Smooth muscle cell (in vitro differentiated cells): ENCODE results near the gene CCDC57. TPM values are rescaled to one million over a fixed set of nuclear protein-coding genes. Genes with fewer than 3 reads are reported as not detected.
A peak's percentile ranks its signal among the peaks of the same experiment; 100 is the strongest.

Experiments
- DNase-seq: peaks from one replicate; lab custom pipeline; 2025; ENCODE audit not compliant: unreplicated experiment; lab: John Stamatoyannopoulos, UW
- H2AFZ ChIP-seq: fragments of 200-600 bp; sonication (generic); 2 replicates; pipeline ENCODE4 v1.6.0; 2016; ENCODE audit warnings: antibody characterized with exemption, low read depth, mild to moderate bottlenecking
- H3F3A ChIP-seq: fragments of 200-600 bp; sonication (generic); 2 replicates; pipeline ENCODE4 v1.6.0; 2017; ENCODE audit warnings: antibody characterized with exemption, low read depth
- H3K27ac ChIP-seq: fragments of 200-600 bp; sonication (generic); 2 replicates; pipeline ENCODE4 v1.5.1; 2016; ENCODE audit warnings: low read depth, mild to moderate bottlenecking
- H3K27me3 ChIP-seq: fragments of 200-600 bp; sonication (generic); 2 replicates; pipeline ENCODE4 v1.6.1; 2016; ENCODE audit warnings: low read depth, mild to moderate bottlenecking
- H3K36me3 ChIP-seq: fragments of 200-600 bp; sonication (generic); 2 replicates; pipeline ENCODE4 v1.5.1; 2016; ENCODE audit warnings: low read depth
- H3K4me1 ChIP-seq: fragments of 200-600 bp; sonication (generic); 2 replicates; pipeline ENCODE4 v1.5.1; 2016; ENCODE audit warnings: low read depth
- H3K4me2 ChIP-seq: fragments of 200-600 bp; sonication (generic); 2 replicates; pipeline ENCODE4 v1.6.0; 2016; ENCODE audit warnings: mild to moderate bottlenecking
- H3K4me3 ChIP-seq: fragments of 200-600 bp; sonication (generic); 2 replicates; pipeline ENCODE4 v1.5.1; 2016; ENCODE audit warnings: mild to moderate bottlenecking
- H3K79me2 ChIP-seq: fragments of 200-600 bp; sonication (generic); 2 replicates; pipeline ENCODE4 v1.6.0; 2016; ENCODE audit warnings: low read depth, mild to moderate bottlenecking
- H3K9ac ChIP-seq: fragments of 200-600 bp; sonication (generic); 2 replicates; pipeline ENCODE4 v1.6.0; 2016; ENCODE audit warnings: low read depth
- H3K9me3 ChIP-seq: fragments of 200-600 bp; sonication (generic); replicated peaks from 2 replicates; pipeline ENCODE4 v1.5.1; 2016; ENCODE audit warnings: low read depth
- H4K20me1 ChIP-seq: fragments of 200-600 bp; sonication (generic); 2 replicates; pipeline ENCODE4 v1.6.0; 2016; ENCODE audit warnings: low read depth
- CTCF ChIP-seq: fragments of 200-600 bp; sonication (generic); IDR thresholded peaks from 2 replicates; pipeline ENCODE4 v1.5.1; 2017; ENCODE audit warnings: borderline replicate concordance, mild to moderate bottlenecking, antibody characterized with exemption; ENCODE audit not compliant: insufficient read depth, poor library complexity, severe bottlenecking
- WGBS: methylation state at CpG from one replicate; pipeline ENCODE4 v1.1.7; 2016; ENCODE audit warnings: low lambda C conversion rate; 5-methylcytosine and 5-hydroxymethylcytosine counted together
- polyA plus RNA-seq: library from polyadenylated mRNA; unstranded; fragments of >200 nt; fragmentation: Nextera tagmentation; extraction: Ambion mirVana; gene quantifications from 2 replicates; pipeline ENCODE4 v1.2.1, GENCODE V29; 2016
- total RNA-seq: library from RNA; depleted of rRNA; stranded (reverse); fragments of >200 nt; gene quantifications from 2 replicates; pipeline ENCODE4 v1.2.3, GENCODE V29; 2014

Gene CCDC57
- total and polyA plus RNA-seq, 2 experiments from 2014 or later = 18.3 to 23.1 TPM

- Histone ChIP-seq H4K20me1 (no peaks in the 10 kb centered on the region), H3K4me1 (peaks cover 18% of the 10 kb centered on the region)
These were observed 3.3 kb upstream of the CCDC57 start for GRCh38 chr17:82215972-82216300.

GRCh38 chr17:82215095-82215971, 2.7 kb upstream of the CCDC57 start:
- peaks cover 18% of the 10 kb centered on the region for H3K4me1 ChIP-seq
- H3F3A ChIP-seq = peaks cover 8% of the 10 kb centered on the region
- H3K9me3 ChIP-seq = no peaks in the 10 kb centered on the region
- no peak overlapping the region for H3K9ac ChIP-seq
- H3K79me2 ChIP-seq = peaks cover 23% of the 10 kb centered on the region
- no peak overlapping the region for H3K4me2 ChIP-seq
- no peak for DNase-seq
- H3K4me3 ChIP-seq = no peak overlapping the region
- no peaks in the 10 kb centered on the region for H3K27me3 ChIP-seq
- no peaks in the 10 kb centered on the region for H4K20me1 ChIP-seq
- 66% methylated on average over 15 of the region's 25 CpGs for WGBS
- peak overlapping the region; percentile 97 for H3K27ac ChIP-seq
- TF ChIP-seq CTCF = no peak
- H2AFZ ChIP-seq = no peak overlapping the region
- H3K36me3 ChIP-seq = no peaks in the 10 kb centered on the region

More at GRCh38 chr17:82215972-82216300, 3.3 kb upstream of the CCDC57 start:
- Histone ChIP-seq H3K27ac (peak overlapping the region; percentile 97), H3K79me2 (peaks cover 22% of the 10 kb centered on the region), H3K36me3 (no peaks in the 10 kb centered on the region), H3K4me2 (peak overlapping the region; percentile 83), H3K9me3 (no peaks in the 10 kb centered on the region), H3F3A (peaks cover 8% of the 10 kb centered on the region), H3K27me3 (no peaks in the 10 kb centered on the region), H2AFZ (no peak overlapping the region), H3K9ac (peak overlapping the region; percentile 83), H3K4me3 (no peak overlapping the region)
- DNase-seq = no peak
- TF ChIP-seq CTCF = no peak
- WGBS = 98% methylated on average over 12 of the region's 12 CpGs

GRCh38 chr17:82214012-82214628, 1.5 kb upstream of the CCDC57 start:
- H3F3A ChIP-seq = peaks cover 8% of the 10 kb centered on the region
- H2AFZ ChIP-seq = no peak overlapping the region
- DNase-seq = no peak
- H3K27me3 ChIP-seq = no peaks in the 10 kb centered on the region
- H3K4me3 ChIP-seq = no peak overlapping the region
- H3K36me3 ChIP-seq = no peaks in the 10 kb centered on the region
- peak overlapping the region; percentile 97 for H3K27ac ChIP-seq
- peaks cover 18% of the 10 kb centered on the region for H3K4me1 ChIP-seq
- H3K9ac ChIP-seq = no peak overlapping the region
- no peak for TF ChIP-seq CTCF
- no peak overlapping the region for H3K4me2 ChIP-seq
- no peaks in the 10 kb centered on the region for H4K20me1 ChIP-seq
- H3K79me2 ChIP-seq = peaks cover 24% of the 10 kb centered on the region
- no peaks in the 10 kb centered on the region for H3K9me3 ChIP-seq
- 88% methylated on average over 11 of the region's 11 CpGs for WGBS
